DLD1 (cell line): ENCODE measurements around the gene ETNK2.

ENCODE experiments used
- in situ Hi-C: cut with HindIII; loops from 2 replicates; pipeline ENCODE4 v1.10.0; 2017; ENCODE audit warnings: low sequenced_read_pairs

ETNK2 gene

GRCh38 chr1:204130178-204130577 lies 21.7 kb downstream of the ETNK2 start:
- in situ Hi-C loops: no loop called here

GRCh38 chr1:204128964-204129896 lies 22.6 kb downstream of the ETNK2 start:
- in situ Hi-C loops: no loop called here

GRCh38 chr1:204128464-204128963 lies 23.3 kb downstream of the ETNK2 start:
- in situ Hi-C loops: no loop called here

DNA sequence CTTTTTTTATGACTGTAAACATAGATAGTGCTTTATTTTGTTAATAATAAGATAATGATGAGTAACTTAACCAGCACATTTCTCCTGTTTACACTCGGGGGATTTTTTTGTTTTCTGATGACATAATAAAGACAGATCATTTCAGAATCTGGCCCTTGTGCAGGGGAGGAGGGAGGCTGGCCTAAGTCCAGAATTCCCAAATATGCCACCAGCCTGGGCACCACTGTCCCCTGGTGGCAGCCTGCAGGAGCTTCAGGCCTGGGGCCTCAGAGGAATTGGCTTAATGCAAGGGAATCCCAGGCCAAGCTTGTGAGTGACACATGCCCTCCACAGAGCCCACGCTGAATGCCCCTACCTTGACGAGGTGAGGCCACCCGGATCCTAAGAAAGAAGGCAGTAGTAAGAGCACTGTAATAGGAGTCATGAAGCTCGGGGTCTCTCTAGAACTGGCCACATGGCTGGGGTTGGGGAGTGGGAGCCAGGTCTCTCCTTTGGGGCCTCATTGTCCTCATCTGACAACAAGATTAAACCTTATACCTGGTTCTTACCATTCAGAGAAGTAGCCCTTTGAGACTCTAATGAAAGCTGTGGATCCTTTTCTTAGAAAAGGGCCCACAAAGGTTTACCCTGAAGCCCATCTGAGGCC lies 24.1 kb downstream of the ETNK2 start:
- in situ Hi-C loops: no loop called here

- in situ Hi-C loops: no loop called here
These were observed 24.9 kb downstream of the ETNK2 start for GRCh38 chr1:204126956-204127355.

DNA sequence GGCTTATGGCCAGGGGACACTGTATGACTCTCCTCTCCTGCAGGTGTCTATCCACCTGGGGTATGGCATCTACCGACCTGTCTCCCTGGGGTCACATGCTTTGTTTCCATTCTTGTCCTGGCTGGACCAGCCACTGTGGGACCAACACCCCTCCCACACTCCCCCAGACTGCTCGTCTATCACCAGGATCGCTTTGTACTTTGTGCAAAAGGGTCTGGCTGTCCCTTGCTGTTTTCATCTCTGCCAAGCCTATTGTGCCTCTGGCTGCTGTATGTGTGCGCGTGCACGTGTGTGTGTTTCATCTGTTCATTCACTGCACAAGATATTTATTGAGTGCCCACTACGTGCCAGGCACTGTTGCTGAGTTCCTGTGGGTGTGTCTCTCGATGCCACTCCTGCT lies 25.5 kb downstream of the ETNK2 start:
- in situ Hi-C loops: no loop called here

DNA sequence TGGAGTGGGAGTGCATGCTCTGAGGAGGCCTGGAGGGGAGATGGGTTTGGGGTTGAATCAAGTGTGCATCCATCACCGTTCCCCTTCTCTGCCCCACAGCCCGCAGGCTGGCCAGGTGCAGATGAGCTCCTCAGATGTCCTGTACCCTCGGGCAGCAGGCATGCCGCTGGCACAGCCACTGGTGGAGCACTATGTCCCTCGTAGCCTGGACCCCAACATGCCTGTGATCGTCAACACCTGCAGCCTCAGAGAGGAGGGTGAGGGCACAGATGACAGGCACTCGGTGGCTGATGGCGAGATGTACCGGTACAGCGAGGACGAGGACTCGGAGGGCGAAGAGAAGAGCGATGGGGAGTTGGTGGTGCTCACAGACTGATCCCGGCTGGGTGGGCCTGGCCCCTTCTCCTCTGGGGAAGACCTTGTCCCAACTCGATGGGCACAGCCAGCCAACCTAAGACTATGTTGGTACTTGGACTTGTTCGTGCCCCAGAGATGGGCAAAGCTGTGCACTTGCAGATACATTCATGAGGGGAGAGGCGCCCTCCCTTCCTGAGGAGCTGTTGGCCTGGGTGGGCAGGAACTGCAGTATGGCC lies 26.0 kb downstream of the ETNK2 start:
- in situ Hi-C loops: no loop called here

- in situ Hi-C loops: no loop called here
These were observed 27.2 kb downstream of the ETNK2 start for GRCh38 chr1:204124639-204125038.

DNA sequence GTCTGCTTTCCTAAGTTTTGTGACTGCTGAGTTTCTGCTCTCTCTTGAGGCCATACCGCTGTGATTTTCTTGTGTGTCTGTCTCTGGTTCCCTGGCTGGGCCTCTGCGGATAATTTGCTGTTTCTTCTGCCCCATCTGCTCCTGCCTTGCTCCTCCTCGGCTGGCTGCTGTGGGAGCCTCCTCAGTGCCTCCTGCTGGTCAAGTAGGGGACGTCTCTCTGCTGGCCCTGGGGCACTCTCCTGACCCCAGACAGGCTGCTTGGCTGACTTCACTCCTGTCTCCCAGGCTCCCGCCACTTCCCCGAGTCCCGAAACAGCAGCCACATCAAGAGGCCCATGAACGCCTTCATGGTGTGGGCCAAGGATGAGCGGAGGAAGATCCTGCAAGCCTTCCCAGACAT lies 28.5 kb downstream of the ETNK2 start:
- in situ Hi-C loops: no loop called here

- in situ Hi-C loops: no loop called here
These were observed 29.8 kb downstream of the ETNK2 start for GRCh38 chr1:204121840-204122555.

DNA sequence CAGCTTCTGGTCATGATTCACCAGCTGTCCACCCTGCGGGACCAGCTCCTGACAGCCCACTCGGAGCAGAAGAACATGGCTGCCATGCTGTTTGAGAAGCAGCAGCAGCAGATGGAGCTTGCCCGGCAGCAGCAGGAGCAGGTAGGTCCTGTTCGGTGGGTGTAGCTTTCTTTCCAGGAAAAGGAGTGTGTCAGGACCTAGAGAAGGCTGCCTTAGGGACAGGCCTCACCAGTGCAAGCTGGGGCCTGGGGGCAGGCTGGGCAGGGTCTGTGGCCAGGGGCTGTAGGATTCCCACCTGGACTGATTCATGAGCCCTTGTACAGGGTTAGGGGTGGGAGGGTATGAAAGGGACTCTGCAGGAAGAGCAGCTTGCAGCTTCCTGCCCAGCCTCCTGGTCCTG lies 35.3 kb downstream of the ETNK2 start:
- in situ Hi-C loops: no loop called here

- in situ Hi-C loops: no loop called here
These were observed 36.7 kb downstream of the ETNK2 start for GRCh38 chr1:204115116-204115515.

GRCh38 chr1:204114606-204115005 lies 37.2 kb downstream of the ETNK2 start:
- in situ Hi-C loops: loop anchor here (5.0 kb wide), 1 partner anchor 242 kb away; no protein-coding TSS in a partner anchor

DNA sequence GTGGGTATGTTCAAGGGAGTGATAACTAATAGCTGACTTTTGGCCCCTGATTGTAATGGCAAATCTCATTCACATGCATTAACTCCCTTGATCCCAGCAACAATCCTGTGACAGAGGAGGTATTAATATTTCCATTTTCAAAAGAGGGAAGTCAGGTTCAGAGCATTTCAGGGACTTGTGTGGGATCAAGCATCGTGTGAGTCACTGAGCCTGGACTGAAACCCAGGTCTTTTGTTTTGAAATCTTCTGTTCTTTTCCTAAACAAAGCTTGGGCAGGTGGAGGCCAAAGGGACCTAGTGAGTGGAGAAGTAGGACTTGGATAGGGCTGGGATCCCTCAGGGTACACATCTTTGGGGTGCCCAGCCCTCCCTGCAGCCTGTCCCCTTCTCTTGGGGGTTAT lies 37.9 kb downstream of the ETNK2 start:
- in situ Hi-C loops: loop anchor here (5.0 kb wide), 1 partner anchor 242 kb away; no protein-coding TSS in a partner anchor

DNA sequence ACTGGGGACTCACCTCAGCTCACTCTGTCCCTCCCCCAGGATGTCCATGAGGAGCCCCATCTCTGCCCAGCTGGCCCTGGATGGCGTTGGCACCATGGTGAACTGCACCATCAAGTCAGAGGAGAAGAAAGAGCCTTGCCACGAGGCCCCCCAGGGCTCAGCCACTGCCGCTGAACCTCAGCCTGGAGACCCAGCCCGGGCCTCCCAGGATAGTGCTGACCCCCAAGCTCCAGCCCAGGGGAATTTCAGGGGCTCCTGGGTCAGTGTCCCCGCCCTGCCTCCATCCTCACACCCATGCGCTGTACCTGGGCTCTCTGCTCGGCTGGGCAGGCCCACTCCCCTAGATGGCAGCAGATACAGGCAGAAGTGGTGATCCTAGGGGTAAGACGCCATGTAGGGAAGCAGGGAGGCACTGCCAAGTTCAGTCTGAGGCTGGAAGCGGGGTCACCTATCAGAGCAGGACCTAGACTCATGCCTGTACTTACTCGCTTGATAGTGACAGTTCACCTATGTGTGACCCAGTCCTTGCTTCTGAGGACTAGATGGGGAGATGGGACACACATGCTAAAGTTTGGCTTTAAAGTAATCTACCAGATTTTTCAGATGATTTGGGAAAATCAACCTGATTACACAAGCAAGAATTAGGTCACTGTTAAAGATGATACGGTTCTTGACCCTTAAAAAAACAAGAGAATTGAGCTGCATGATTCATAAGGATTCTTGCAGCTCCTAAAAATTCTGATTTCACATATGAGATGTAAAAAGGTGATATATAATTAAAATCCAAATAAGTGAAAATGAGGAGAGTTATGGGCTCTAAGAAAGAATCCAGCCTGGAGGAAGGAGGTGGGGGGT lies 38.7 kb downstream of the ETNK2 start:
- in situ Hi-C loops: loop anchor here (5.0 kb wide), 1 partner anchor 241 kb away; no protein-coding TSS in a partner anchor

DNA sequence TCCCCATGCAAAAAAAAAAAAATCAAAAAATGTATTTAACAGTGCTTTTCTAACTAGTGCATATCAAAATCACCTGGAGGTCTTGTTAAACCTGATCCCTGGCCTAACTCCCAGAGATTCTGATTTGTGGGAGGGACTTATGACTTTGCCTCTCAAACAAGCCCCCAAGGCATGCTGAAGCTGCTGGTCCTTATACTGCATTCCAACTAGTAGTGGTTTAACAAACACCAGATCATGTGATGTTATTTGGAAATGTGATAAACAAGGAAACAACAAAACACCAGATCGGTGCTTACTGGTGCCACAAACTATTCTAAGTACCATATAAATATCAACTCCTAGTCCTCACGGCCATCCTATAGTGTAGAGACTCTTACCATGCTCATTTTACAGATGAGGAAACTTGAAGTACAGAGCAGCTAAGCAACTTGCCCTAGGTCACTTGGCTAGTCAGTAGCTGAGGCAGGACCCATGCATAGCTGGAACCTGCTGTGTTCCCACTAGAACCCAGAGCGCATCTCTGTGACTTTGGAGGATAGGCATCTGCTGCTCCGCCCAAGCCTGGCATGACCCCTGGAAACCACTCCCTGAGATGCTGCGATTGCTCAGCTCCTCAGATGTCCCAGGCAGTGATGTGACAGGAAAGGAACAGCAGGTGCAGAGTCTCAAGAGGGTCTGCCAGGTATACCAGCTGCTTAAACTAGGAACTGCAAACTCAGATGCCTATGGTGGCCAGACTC lies 40.8 kb downstream of the ETNK2 start:
- in situ Hi-C loops: loop anchor here (5.0 kb wide), 1 partner anchor 239 kb away; no protein-coding TSS in a partner anchor

GRCh38 chr1:204108312-204109141 lies 43.3 kb downstream of the ETNK2 start:
- in situ Hi-C loops: no loop called here

GRCh38 chr1:204107892-204108291 lies 44.0 kb downstream of the ETNK2 start:
- in situ Hi-C loops: no loop called here
